H1 (cell line): ENCODE measurements around the gene ST6GALNAC3. TPM values are rescaled to one million over a fixed set of nuclear protein-coding genes. Genes with fewer than 3 reads are reported as not detected.

ENCODE experiments used
- CTCF ChIA-PET: fragments of 300-600 bp; sonication (Branson Sonifier 250); formaldehyde crosslinking; loops from one replicate; lab custom pipeline; 2021; ENCODE audit not compliant: partially characterized antibody; lab: Charles Lee
- POLR2A ChIA-PET: fragments of 300-600 bp; sonication (Branson Sonifier 250); formaldehyde crosslinking; loops from one replicate; lab custom pipeline; 2021; ENCODE audit warnings: inconsistent platforms; ENCODE audit not compliant: partially characterized antibody; lab: Charles Lee
- DNase-seq, 2 experiments: peaks; one replicate each; pipeline versions ENCODE4 v3.0.0 to v3.0.0-alpha.2; 2010 to 2022; ENCODE audit warnings: low spot score in 2 of 2, low read depth in 1 of 2, mixed read lengths in 1 of 2
- FAIRE-seq: peaks from 2 replicates; lab custom pipeline; 2011; peaks lifted over from hg19 to GRCh38; lab: Jason Lieb, UNC
- H2AFZ ChIP-seq: 2 replicates; pipeline ENCODE4 v1.8.1; 2012; ENCODE audit warnings: low read length, inconsistent platforms
- H2AK5ac ChIP-seq: 2 replicates; pipeline ENCODE4 v1.6.1; 2013; ENCODE audit warnings: low read depth, low read length
- H2BK120ac ChIP-seq: replicated peaks from 2 replicates; pipeline ENCODE3; 2013; ENCODE audit warnings: low read depth, low read length, inconsistent platforms
- H2BK12ac ChIP-seq: 2 replicates; pipeline ENCODE4 v1.6.1; 2013; ENCODE audit warnings: low read depth, low read length
- H2BK15ac ChIP-seq: 2 replicates; pipeline ENCODE4 v1.6.1; 2013; ENCODE audit warnings: low read length
- H2BK20ac ChIP-seq: 2 replicates; pipeline ENCODE4 v1.6.1; 2013; ENCODE audit warnings: low read length
- H2BK5ac ChIP-seq: 2 replicates; pipeline ENCODE4 v1.6.1; 2013; ENCODE audit warnings: low read depth, low read length
- H3K14ac ChIP-seq: 2 replicates; pipeline ENCODE4 v1.6.1; 2013; ENCODE audit warnings: inconsistent platforms; ENCODE audit not compliant: insufficient read length
- H3K18ac ChIP-seq: 2 replicates; pipeline ENCODE4 v1.6.1; 2013; ENCODE audit warnings: low read length; ENCODE audit errors: extremely low read depth
- H3K23ac ChIP-seq: 2 replicates; pipeline ENCODE4 v1.6.1; 2013; ENCODE audit warnings: inconsistent platforms; ENCODE audit not compliant: insufficient read length
- H3K23me2 ChIP-seq: 2 replicates; pipeline ENCODE4 v1.6.1; 2013; ENCODE audit warnings: low read depth, low read length
- H3K27ac ChIP-seq: 2 replicates; pipeline ENCODE4 v1.6.1; 2011; ENCODE audit warnings: low read depth, low read length, inconsistent platforms
- H3K27me3 ChIP-seq, 4 experiments: replicated peaks in 1 of 4; 1 replicate in 1 of 4; 2 replicates in 3 of 4; pipeline versions ENCODE4 v1.6.1 to v1.8.1; 2011 to 2013; ENCODE audit warnings: low read length in 3 of 4, mild to moderate bottlenecking in 3 of 4, inconsistent platforms in 2 of 4, mixed read lengths in 2 of 4, moderate library complexity in 1 of 4; ENCODE audit not compliant: control insufficient read depth in 3 of 4, insufficient read depth in 3 of 4; ENCODE audit errors: extremely low read depth in 1 of 4
- H3K36me3 ChIP-seq, 4 experiments: 2 replicates each; pipeline versions ENCODE4 v1.6.1 to v1.8.1; 2011 to 2013; ENCODE audit warnings: mild to moderate bottlenecking in 4 of 4, low read length in 3 of 4, moderate library complexity in 2 of 4, control low read depth in 1 of 4, inconsistent platforms in 1 of 4; ENCODE audit not compliant: insufficient read depth in 4 of 4, control insufficient read depth in 2 of 4
- H3K4ac ChIP-seq: replicated peaks from 2 replicates; pipeline ENCODE3; 2013; ENCODE audit warnings: low read length, low read depth, mixed read lengths, inconsistent platforms; ENCODE audit not compliant: insufficient read length
- H3K4me1 ChIP-seq, 4 experiments: replicated peaks in 1 of 4; 1 replicate in 1 of 4; 2 replicates in 3 of 4; pipeline versions ENCODE4 v1.6.1 to v1.8.1; 2011 to 2013; ENCODE audit warnings: low read length in 3 of 4, inconsistent platforms in 2 of 4, mixed read lengths in 1 of 4; ENCODE audit not compliant: insufficient read depth in 4 of 4, control insufficient read depth in 3 of 4
- H3K4me2 ChIP-seq, 2 experiments: 2 replicates each; pipeline versions ENCODE4 v1.6.1 to v1.8.1; 2011 to 2013; ENCODE audit warnings: low read depth in 2 of 2, low read length in 2 of 2, control low read depth in 1 of 2, inconsistent platforms in 1 of 2, mild to moderate bottlenecking in 1 of 2; ENCODE audit not compliant: insufficient read depth in 1 of 2
- H3K4me3 ChIP-seq, 4 experiments: fragments of 200-600, 300-600 bp in 1 of 4; sonication (generic), shearing (Covaris generic), sonication (Bioruptor Twin) in 1 of 4; 2 replicates each; pipeline versions ENCODE4 v1.5.1 to v1.8.1; 2011 to 2016; ENCODE audit warnings: low read length in 4 of 4, low read depth in 3 of 4, control low read depth in 2 of 4, inconsistent platforms in 2 of 4, mild to moderate bottlenecking in 2 of 4, mixed read lengths in 1 of 4, moderate library complexity in 1 of 4; ENCODE audit not compliant: insufficient read depth in 2 of 4; ENCODE audit errors: extremely low read depth in 1 of 4
- H3K56ac ChIP-seq: replicated peaks from 2 replicates; pipeline ENCODE3; 2013; ENCODE audit warnings: low read depth, mild to moderate bottlenecking, mixed read lengths, low read length, inconsistent platforms; ENCODE audit not compliant: insufficient read length
- H3K79me1 ChIP-seq: 2 replicates; pipeline ENCODE4 v1.6.1; 2013; ENCODE audit warnings: low read depth, low read length, control low read depth
- H3K79me2 ChIP-seq, 2 experiments: 2 replicates each; pipeline versions ENCODE4 v1.6.1 to v1.8.1; 2012 to 2013; ENCODE audit warnings: low read length in 2 of 2, mild to moderate bottlenecking in 2 of 2, inconsistent platforms in 1 of 2; ENCODE audit not compliant: insufficient read depth in 2 of 2, control insufficient read depth in 1 of 2
- H3K9ac ChIP-seq, 4 experiments: replicated peaks in 1 of 4; 1 replicate in 1 of 4; 2 replicates in 3 of 4; pipeline versions ENCODE4 v1.6.1 to v1.8.1; 2011 to 2013; ENCODE audit warnings: low read depth in 3 of 4, low read length in 3 of 4, control low read depth in 2 of 4, mild to moderate bottlenecking in 2 of 4, moderate library complexity in 2 of 4, inconsistent platforms in 1 of 4; ENCODE audit errors: extremely low read depth in 1 of 4
- H3K9me3 ChIP-seq, 2 experiments: 2 replicates each; pipeline versions ENCODE4 v1.6.1 to v1.8.1; 2012 to 2013; ENCODE audit warnings: mild to moderate bottlenecking in 2 of 2, moderate library complexity in 2 of 2, control low read depth in 1 of 2, inconsistent platforms in 1 of 2, low read depth in 1 of 2, low read length in 1 of 2, mixed read lengths in 1 of 2; ENCODE audit not compliant: insufficient read depth in 2 of 2
- H4K20me1 ChIP-seq, 2 experiments: replicated peaks in 1 of 2; 2 replicates each; pipeline versions ENCODE3 to v1.8.1; 2011 to 2013; ENCODE audit warnings: inconsistent platforms in 2 of 2, low read length in 2 of 2, mild to moderate bottlenecking in 1 of 2; ENCODE audit not compliant: insufficient read depth in 2 of 2, control insufficient read depth in 1 of 2
- H4K5ac ChIP-seq: 2 replicates; pipeline ENCODE4 v1.6.1; 2013; ENCODE audit warnings: low read length, low read depth, mixed read lengths, inconsistent platforms; ENCODE audit not compliant: insufficient read length
- H4K8ac ChIP-seq: 2 replicates; pipeline ENCODE4 v1.8.0; 2013; ENCODE audit warnings: mild to moderate bottlenecking, moderate library complexity, low read length, inconsistent platforms; ENCODE audit not compliant: insufficient read depth; ENCODE audit errors: extremely low read depth
- H4K91ac ChIP-seq: replicated peaks from 2 replicates; pipeline ENCODE3; 2013; ENCODE audit warnings: low read length, mixed read lengths, inconsistent platforms; ENCODE audit not compliant: insufficient read length
- ASH2L ChIP-seq: fragments of 200-600, 300-600 bp; sonication (generic); IDR thresholded peaks from one replicate; pipeline ENCODE4 v1.7.1; 2017; ENCODE audit warnings: low read length
- BACH1 ChIP-seq: IDR thresholded peaks from 2 replicates; pipeline ENCODE4 v1.6.1; 2012; ENCODE audit warnings: low read length, improper control_type of control experiment
- CREB1 ChIP-seq: IDR thresholded peaks from 2 replicates; pipeline ENCODE4 v1.6.1; 2012; ENCODE audit warnings: inconsistent platforms
- CTBP2 ChIP-seq: IDR thresholded peaks from 2 replicates; pipeline ENCODE4 v1.7.0; 2011; ENCODE audit warnings: borderline replicate concordance, mild to moderate bottlenecking, moderate library complexity, mixed read lengths, low read length; ENCODE audit not compliant: insufficient read depth, insufficient read length
- HDAC2 ChIP-seq, 2 experiments: fragments of 300-600 bp in 1 of 2; sonication (generic) in 1 of 2; IDR thresholded peaks; 2 replicates each; pipeline ENCODE4 v1.6.1; 2011 to 2012; ENCODE audit warnings: low read depth in 2 of 2, low read length in 2 of 2, mild to moderate bottlenecking in 2 of 2, moderate library complexity in 2 of 2, borderline replicate concordance in 1 of 2, inconsistent platforms in 1 of 2
- MAFK ChIP-seq: IDR thresholded peaks from 2 replicates; pipeline ENCODE4 v1.6.1; 2012; ENCODE audit warnings: low read depth, mild to moderate bottlenecking, improper control_type of control experiment, low read length
- RAD21 ChIP-seq, 2 experiments: IDR thresholded peaks in 1 of 2; conservative IDR thresholded peaks in 1 of 2; 2 replicates each; pipeline ENCODE4 v1.6.1; 2011; ENCODE audit warnings: low read depth in 2 of 2, low read length in 2 of 2, improper control_type of control experiment in 1 of 2, inconsistent platforms in 1 of 2, mild to moderate bottlenecking in 1 of 2, moderate library complexity in 1 of 2
- SP1 ChIP-seq: IDR thresholded peaks from 2 replicates; pipeline ENCODE4 v1.6.1; 2011; ENCODE audit warnings: low read depth, low read length
- SP2 ChIP-seq: IDR thresholded peaks from 2 replicates; pipeline ENCODE4 v1.6.1; 2012; ENCODE audit warnings: mild to moderate bottlenecking, low read length, inconsistent platforms
- TEAD4 ChIP-seq: IDR thresholded peaks from 2 replicates; pipeline ENCODE4 v1.6.1; 2012; ENCODE audit warnings: low read depth, low read length, inconsistent platforms, mixed read lengths
- WGBS, 2 experiments: shearing (Covaris generic) in 1 of 2; methylation state at CpG; one replicate each; pipeline versions ENCODE4 v1.1.6 to v1.1.7; 2013 to 2015; ENCODE audit warnings: low lambda C conversion rate in 2 of 2, mixed read lengths in 2 of 2, inconsistent platforms in 1 of 2, low coverage in 1 of 2, missing lambda C conversion rate in 1 of 2; ENCODE audit not compliant: insufficient replicate concordance in 2 of 2, insufficient coverage in 1 of 2, insufficient read length in 1 of 2; ENCODE audit errors: extremely low coverage in 1 of 2, missing lambda C conversion rate in 1 of 2; 5-methylcytosine and 5-hydroxymethylcytosine counted together
- polyA plus RNA-seq, 7 experiments: library from polyadenylated mRNA; depleted of rRNA in 3 of 7; stranded (reverse) in 5 of 7; unstranded in 2 of 7; fragments of >200 nt in 5 of 7; fragments of 200-250 nt in 2 of 7; gene quantifications; 1 replicate in 5 of 7; 2 replicates in 1 of 7; 4 replicates in 1 of 7; pipeline versions ENCODE4 v1.2.1 to v1.2.3, GENCODE V29; 2011 to 2013; ENCODE audit warnings: missing spikeins in 2 of 7, mixed read lengths in 2 of 7
- total RNA-seq: library from RNA; stranded (reverse); fragmentation: NEBNext Ultra II Directional; extraction: Animal tissue kit (Norgen Biotek cat#: 25700); gene quantifications from 2 replicates; pipeline ENCODE4 v1.2.1, GENCODE V29; 2021

The ST6GALNAC3 gene
- total and polyA plus RNA-seq, 2 of the 8 experiments (the other 6 are each of a cell fraction or from before 2014, with no cell fraction given), result 4.9 to 19.0 TPM

DNA sequence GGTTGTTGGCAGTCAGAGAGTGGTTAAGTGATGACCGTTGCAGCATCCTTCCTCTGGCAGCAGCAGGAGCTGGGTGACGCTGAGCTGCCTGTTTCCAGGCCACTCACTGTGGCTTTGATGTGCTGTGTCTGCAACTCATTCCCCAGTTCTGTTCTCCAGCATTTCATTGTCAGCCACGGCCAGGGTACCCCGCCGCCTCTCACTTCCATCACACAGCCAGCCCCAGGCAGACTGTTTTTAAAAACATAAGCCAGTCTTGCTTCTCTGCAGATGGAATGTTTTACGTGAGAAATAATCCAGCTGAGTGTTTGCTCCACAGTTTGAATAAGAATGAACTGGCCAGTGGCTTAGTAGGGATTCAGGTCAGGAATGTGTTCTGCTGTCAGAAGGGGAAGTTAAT is 21.5 kb upstream of the ST6GALNAC3 start:
- no peak overlapping the region for H4K5ac ChIP-seq
- H3K23ac ChIP-seq, result no peak overlapping the region
- H2AK5ac ChIP-seq, result no peak overlapping the region
- H3K4me2 ChIP-seq, result peak overlapping the region; percentile 24 to 54; a peak in 2 of 4 replicates
- H2AFZ ChIP-seq, result no peak overlapping the region
- H3K9ac ChIP-seq, result no peak overlapping the region
- H3K27ac ChIP-seq, result no peak overlapping the region; the same call in 1 of the 2 replicates
- H2BK12ac ChIP-seq, result no peak overlapping the region
- H3K56ac ChIP-seq, result no peak overlapping the region
- no peak overlapping the region for H3K18ac ChIP-seq
- no peak for TF ChIP-seq SP2
- TF ChIP-seq MAFK, result peak; percentile 19; the same call in 1 of the 2 replicates
- TF ChIP-seq BACH1, result no peak
- peak; percentile 63 for TF ChIP-seq ASH2L
- peak; percentile 89 for TF ChIP-seq CTBP2
- TF ChIP-seq HDAC2 (IDR thresholded peaks at IDR 0.05; ENCODE audit: borderline replicate concordance in 1 of 2, low read depth in 2 of 2, low read length in 2 of 2), result peak in 1 of 2 experiments; percentile 86; a peak in 2 of 4 replicates
- peak; percentile 68; the same call in 1 of the 2 replicates for TF ChIP-seq TEAD4
- TF ChIP-seq RAD21 (IDR thresholded peaks at IDR 0.05 in 1 of 2, conservative IDR thresholded peaks at IDR 0.05 in 1 of 2; ENCODE audit: low read depth in 2 of 2, low read length in 2 of 2), result peak in 1 of 2 experiments; percentile 4; a peak in 1 of 4 replicates
- TF ChIP-seq SP1, result peak; percentile 63
- 0 out of 2 replicates have a peak, but pooled peaks have one; percentile 14 for TF ChIP-seq CREB1
- TF ChIP-seq, all 59 proteins: peak for 8
- H3K4me1 ChIP-seq, result peaks cover 9 to 23% (median 10%) of the 10 kb centered on the region in 4 experiments; a peak in 6 of 7 replicates
- ChIA-PET CTCF (interaction anchor here (1.0 to 1.6 kb wide), 2 partner anchors 9 to 10 kb away, joined by 4 to 5 read pairs; no protein-coding TSS in a partner anchor), POLR2A (no interaction called here)
- H3K36me3 ChIP-seq, result no peaks in the 10 kb centered on the region
- DNase-seq (peak in 1 of 2 experiments; percentile 55), FAIRE-seq (peak; percentile 92)
- H4K8ac ChIP-seq, result no peak overlapping the region
- H3K79me2 ChIP-seq, result no peaks in the 10 kb centered on the region
- no peaks in the 10 kb centered on the region for H3K23me2 ChIP-seq
- no peaks in the 10 kb centered on the region for H4K20me1 ChIP-seq
- no peak overlapping the region for H4K91ac ChIP-seq
- no peaks in the 10 kb centered on the region for H3K79me1 ChIP-seq
- H2BK120ac ChIP-seq, result no peak overlapping the region
- H2BK15ac ChIP-seq, result no peak overlapping the region
- peak overlapping the region; percentile 4; the same call in 1 of the 2 replicates for H2BK5ac ChIP-seq
- no peak overlapping the region for H3K4ac ChIP-seq
- no peaks in the 10 kb centered on the region for H3K9me3 ChIP-seq
- no peaks in the 10 kb centered on the region for H3K27me3 ChIP-seq
- H3K14ac ChIP-seq, result no peak overlapping the region
- 5% methylated on average over 6 of the region's 6 CpGs; no CpG with 5 or more reads in 1 of the 2 experiments for WGBS, 2 experiments
- peak overlapping the region in 1 of 4 experiments; percentile 12; a peak in 1 of 8 replicates for H3K4me3 ChIP-seq
- no peak overlapping the region for H2BK20ac ChIP-seq
